SK-N-DZ (cell line): ENCODE measurements around the gene KCNQ1.
A peak's percentile ranks its signal among the peaks of the same experiment; 100 is the strongest.

ENCODE experiments used
- DNase-seq: peaks from one replicate; pipeline ENCODE4 v3.0.0-alpha.2; 2015; ENCODE audit warnings: low spot score

The KCNQ1 gene

DNA sequence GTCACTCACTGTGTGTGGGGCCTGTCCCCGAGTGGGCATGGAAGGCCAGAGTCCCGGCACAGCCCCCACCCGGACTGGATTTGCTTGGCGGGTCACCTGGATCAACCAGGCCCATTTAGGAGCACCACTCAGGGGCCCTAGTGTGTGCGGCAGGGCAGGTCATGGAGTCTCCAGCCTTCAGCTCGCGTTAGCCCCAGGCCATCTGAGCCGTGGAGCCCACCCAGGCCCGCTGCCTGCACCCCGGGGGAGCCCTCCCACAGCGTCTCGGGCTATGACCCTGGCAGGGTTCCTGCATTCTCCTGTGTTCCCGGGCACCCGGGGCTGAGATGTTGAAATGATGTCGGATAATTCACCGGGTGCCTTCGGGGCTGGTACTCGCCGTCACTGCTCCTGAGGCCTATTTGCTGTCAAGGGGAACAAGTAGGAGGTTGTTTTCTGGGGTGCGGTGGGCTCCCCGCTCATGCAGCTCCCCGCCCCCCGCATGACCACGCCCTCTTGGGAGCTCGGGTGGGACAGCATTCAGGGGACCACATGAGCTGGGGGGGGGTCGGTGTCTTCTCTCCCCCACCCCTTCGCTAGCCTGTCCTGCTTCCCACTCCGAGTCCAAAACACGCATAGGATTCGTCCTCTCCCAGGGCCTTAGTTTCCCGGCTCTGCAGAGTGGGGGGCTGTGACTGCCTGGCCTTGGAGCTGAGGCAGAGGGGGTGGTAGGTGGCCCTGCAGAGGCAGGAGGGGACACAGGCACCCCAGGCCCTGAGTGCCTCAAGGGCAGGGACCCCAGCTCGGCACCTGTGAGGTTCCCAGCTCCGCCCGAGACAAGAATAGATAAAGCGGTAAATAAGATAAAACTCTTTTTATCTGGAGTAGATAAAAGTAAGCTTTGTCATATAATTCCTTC lies 77.2 kb downstream of the KCNQ1 start:
- no peak for DNase-seq

DNA sequence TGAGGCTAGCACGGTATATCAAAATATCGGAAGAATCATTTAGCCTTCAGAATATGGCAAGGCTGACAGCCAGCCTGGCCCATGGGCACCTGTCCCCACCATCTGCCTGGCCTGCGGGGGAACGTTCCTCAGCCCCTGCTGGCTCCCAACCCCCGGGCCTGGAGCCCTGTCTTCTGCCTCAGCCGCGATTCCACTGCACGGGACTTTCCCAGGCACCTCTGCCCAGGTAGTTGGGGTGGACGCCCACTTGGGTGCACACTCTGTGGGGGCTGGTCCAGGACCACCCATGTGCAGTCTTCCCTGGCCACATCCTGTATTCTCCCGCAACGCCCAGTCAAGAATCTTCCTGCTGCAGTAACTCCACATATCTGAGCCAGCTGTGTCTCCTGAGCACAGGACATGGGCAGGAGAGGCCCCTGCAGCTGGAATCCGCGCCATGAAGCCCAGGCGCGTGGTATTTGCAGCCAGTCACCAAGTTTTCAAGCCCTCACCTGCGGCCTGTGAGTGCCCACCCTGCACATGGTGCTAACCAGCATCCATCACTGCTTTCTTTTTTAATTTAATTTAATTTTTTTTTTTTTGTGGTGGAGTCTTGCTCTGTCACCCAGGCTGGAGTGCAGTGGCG lies 77.9 kb downstream of the KCNQ1 start:
- no peak for DNase-seq

DNA sequence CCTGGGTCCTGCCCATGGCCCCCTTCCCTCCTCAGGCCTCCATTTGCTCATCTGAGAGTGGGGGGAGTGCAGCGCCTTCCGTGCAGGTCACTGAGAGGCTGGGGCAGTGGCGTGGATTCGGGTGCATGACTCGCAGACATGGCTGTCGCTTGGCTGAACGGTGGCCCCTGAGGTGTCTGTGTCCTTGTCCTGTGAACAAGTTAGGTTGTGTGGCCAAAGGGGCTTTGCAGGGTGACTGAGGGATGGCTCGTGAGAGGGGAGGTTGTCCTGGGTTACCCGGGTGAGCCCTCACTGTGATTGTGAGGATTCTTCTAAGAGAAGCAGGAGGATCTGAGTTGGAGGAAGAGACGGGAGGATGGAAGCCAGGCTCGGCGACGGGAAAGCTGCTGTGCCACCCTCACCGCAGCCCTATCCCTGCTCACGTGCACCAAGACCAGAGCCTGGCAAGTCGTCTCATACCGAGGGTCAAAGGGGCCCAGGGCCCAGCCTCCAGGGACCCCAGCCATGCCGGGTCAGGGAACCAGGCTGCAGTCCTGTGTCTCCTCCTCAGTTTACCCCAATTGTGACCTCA lies 79.1 kb downstream of the KCNQ1 start:
- DNase-seq = no peak

DNA sequence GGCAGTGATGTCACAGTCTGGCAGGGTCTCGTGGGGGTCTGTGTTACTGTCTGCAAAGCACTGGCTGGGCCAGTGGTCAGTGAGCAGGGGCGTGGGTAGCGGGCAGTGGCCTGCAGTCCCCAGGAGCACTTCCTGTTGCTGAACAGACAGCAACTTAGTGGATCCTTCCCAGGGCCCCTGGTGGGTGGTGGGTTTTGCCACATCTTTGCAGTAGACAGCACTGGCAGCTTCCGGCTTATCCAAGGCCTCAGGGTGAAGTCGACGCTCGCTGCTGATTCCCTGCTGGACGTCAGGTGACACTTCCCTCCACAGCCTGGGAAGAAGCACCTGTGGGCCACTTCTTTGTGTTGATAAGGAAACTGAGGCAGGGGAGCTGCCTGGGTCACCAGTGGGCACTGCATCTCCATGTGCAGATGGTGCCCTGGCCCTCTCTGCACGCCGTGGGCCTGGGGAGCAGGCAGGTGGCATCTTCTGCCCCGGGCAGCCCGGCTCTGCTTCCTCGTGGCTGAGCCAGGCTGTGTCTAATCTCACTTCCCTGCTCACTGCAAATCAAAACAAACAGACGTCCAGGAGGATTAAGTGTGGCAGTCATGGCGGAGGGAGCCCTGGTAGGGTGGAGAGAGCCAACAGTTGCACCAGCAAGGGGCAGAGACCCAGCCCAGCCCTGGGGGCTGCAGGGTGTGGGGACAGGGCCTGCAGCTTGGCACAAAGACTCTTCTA lies 79.8 kb downstream of the KCNQ1 start:
- DNase-seq = no peak

DNA sequence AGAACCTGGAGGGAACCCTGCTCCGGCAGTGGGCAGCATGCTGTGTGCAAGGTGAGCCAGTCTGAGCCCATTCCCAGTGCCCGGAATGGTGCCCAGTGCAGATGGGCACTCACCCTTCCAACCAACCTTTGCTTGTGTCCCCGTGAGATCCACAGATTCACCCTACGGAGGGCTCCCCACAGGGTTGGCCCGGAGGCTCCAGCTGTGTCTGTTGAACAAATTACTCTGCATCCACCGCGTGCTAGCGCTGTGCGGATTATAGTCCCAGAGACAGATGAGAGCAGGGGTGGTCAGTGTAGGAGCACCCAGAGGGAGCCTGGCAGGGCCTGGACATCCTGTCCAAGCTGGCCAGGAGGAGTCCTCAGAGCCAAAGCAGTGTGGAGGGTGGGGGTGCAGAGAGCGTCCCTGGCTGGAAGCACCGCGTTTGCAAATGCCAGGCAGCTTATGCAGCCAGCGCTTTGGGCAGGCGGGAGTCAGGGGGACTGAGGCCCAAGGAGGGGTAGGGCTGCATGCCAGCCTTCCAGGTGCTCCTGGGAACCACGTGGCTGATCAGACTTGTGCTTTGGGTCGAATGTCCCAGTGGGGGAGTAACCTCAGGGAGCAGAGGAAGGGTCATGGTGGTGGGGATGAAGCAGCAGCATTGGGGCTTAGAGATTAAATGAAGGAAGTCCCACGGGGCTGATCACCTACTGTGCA lies 80.5 kb downstream of the KCNQ1 start:
- DNase-seq = no peak

DNA sequence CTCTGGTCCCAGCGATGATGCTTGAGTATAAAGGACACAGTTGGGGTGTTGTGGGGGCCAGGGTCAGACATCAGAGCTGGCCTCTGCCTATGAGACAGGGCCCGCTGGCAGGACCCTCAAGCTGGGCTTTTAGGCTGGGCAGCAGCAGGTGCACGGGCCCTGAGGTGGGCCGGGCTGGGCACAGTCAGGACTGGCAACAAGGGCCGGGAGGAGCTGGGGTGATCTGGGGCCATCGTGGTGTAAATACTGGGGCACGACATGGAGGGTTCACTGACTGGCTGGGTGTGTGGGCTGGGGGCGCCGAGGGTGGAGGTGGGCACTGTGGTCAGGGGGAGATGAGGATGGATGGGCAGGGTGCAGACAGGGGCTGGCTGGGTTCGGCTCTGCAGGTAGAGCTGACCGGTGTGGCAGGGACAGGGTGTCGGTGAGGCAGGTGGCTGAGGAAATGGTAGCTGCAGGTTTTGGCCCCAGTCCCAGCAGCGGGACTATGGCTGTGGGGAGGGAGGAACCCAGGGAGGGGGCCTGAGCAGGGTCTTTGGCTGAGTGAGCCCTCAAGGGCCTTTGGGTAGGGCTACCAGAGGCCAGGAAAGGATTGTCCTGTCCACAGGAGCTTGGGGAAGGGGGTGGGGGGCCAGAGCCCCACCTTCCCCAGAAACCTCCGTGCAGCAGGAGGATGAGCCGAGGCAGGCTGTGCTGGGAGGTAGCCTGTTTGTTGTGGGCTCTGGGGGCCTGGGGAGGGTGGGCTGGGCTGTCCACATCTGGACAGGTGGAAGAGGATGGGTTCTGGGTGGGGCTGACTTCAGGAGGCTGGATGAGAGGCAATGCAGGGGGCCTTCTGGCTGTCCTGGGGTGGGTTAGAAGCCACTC lies 81.4 kb downstream of the KCNQ1 start:
- DNase-seq = no peak

DNA sequence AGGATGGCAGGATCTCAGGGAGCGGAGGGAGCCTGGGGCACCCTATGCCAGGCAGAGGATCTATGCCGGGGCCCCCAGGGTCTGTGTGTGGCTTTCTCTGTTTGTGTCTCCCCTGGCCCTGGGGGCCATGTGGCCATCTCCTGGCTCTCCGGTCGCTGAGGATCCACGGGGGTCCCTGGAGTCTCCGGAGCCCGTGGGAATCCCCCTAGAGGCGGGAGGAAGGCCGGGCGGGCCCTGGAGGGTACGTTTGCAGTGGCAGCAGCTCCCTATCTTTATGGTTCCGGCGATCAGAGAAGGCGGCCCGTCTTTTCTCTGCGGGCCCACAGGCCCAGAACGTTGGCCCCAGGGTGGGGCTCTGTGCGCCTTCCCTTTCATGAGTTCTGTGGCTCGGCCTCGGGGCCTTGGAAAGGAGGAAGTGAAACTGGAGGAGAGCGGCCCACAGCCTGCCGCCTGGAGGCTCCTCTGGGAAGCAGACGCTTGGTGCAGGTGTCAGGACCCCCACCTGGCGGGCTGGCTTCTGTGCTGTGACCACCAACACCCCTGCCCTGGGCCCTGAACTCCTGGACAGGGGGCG lies 82.1 kb downstream of the KCNQ1 start:
- DNase-seq = no peak

DNA sequence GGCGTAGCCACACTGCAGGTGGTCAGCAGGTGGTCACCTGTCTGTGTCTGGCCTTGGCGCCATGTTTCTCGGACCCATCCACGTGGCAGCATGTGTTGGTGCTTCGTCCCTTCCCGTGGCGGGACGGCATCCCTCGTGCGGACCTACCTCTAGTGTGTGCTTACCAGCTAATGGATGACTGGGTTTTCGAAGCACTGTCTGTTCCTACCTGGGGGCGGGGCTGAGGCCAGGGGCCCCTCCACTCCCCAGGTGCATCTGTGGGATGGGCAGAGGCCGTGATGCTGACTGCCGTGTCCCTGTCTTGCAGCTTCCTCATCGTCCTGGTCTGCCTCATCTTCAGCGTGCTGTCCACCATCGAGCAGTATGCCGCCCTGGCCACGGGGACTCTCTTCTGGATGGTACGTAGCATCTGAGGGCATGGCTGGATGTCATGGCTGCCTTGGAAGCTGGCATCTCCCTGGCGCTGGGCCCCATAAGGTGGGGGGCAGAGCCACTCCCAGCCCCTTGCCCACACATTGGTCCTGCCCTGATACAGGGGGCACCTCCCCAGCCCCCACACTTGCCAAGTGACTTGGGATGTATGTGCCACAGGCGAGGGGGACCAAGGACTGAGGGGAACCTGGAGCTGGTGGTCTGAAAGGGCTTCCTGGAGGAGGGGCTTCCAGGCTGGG lies 82.9 kb downstream of the KCNQ1 start:
- no peak for DNase-seq

DNA sequence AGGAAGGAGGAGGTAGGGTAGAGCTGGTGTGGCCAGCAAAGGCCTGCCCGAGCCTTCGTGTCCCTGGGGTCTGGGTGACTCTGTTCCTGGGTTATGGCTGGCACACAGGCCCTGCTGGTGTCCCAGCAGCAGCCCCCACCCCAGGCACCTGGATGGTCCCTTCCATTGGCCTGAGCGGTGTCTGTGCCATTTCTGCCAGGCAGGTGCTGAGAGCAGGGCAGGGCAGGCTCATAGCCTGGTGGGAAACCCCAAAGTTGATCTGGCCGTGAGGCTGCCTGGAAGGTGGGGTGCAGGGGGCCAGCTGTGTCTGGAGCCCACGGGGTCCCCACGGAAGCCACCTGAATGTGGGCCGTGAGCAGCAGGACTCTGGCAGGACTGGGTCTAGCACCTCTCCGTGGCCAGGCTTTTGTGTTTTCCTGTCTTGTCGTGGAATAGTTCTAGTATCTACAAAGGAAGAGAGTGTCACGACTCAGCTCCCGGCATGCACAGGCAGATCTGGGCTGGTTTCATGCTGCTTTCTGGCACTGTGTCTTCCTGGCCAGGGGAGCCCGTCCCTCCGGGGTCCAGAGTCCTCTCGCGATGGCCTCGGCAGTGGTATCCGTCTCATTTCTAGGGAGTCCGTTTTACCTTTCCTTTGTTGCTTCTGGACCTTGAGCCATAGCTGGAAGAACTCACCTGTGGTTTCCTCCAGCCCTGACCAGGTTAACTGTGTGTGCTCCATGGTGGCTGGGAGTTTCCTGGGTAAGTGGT lies 83.7 kb downstream of the KCNQ1 start:
- DNase-seq = no peak

DNA sequence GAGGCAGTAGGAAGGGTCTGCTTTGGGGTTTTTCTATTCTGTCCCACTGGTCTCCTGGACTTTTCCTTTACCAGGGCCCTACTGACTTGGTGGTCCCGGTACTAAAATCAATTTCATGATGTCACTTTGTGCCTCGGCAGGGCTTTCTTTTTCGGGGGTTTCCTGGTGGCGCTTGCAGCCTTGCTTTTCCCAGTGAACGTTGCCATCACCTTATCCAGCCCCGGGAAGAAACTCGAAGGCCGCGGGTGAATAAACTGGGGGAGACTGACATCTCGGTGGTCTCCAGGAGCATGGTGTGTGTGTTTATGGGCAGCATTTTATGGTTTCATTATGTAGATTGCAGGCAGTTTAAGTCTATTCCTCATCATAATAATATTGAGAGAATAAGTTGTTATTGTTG lies 84.4 kb downstream of the KCNQ1 start:
- DNase-seq = no peak

DNA sequence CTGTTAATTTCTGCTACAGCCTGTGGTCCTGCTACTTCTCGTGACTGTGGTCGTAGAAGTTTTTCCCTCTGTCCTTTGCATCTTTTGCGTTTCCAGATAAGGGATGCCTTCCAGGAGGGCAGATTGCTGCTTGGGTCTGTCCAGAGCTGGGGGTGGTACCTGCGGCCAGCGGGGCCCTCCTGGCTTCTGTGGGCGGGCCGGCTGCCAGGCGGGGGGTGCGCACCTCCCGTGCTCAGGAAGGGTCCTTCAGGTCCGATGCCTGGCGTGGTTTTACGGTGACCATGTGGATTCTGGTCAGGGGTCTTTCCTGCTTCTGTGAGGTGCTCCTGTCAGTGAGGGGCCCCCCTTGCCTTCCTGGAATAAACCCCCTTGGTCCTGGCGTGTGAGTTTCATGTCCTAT lies 84.8 kb downstream of the KCNQ1 start:
- no peak for DNase-seq

DNA sequence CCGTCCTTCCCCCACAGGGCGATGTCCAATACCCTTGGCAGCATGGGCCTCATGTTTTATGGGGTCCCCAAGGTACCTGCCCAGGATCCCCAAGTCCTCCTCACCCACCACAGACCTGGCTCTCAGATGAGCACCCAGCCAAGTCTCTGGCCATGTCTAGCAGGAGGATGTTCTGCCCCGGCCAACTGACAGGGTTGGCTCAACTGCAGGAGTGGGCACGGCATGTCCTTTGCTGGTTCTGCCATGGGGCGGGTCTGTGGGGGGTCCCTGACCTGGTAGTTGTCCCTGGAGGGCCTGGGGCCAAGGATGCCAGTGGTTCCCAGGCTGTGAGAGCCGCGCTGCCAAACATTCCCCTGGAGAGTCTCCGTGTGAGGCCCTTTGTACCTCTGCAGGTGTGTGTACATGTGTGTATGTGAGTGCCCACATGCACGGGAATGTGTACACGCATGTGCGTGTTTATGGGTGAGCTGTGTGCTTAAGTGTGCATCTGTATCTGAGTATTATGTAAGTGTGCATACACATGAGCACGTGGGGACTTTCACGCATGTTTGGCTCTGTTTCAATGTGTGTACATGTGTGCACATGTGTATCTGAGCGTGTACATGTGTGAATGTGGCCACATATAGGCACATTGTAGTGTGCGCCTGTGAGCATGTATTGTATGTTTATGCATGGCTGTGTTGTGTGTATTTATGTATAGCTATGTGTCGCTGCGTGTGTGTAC lies 85.5 kb downstream of the KCNQ1 start:
- no peak for DNase-seq

DNA sequence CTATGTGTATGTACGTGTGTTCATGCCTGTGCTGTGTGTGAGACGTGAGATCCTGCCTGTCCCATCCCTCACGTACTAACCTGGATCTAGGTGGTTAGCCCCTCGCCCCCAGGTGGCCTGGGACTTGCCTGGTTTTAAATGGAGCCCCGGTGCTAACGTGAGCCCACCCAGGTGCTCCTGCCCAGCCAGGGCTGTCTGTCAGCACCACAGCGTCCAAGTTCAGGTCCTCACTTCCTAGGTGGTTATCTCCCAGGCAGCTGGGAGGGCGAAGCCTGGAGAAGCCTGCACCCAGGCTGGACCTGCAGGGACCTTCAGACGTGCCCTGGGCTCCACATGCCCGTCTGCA lies 86.0 kb downstream of the KCNQ1 start:
- no peak for DNase-seq

DNA sequence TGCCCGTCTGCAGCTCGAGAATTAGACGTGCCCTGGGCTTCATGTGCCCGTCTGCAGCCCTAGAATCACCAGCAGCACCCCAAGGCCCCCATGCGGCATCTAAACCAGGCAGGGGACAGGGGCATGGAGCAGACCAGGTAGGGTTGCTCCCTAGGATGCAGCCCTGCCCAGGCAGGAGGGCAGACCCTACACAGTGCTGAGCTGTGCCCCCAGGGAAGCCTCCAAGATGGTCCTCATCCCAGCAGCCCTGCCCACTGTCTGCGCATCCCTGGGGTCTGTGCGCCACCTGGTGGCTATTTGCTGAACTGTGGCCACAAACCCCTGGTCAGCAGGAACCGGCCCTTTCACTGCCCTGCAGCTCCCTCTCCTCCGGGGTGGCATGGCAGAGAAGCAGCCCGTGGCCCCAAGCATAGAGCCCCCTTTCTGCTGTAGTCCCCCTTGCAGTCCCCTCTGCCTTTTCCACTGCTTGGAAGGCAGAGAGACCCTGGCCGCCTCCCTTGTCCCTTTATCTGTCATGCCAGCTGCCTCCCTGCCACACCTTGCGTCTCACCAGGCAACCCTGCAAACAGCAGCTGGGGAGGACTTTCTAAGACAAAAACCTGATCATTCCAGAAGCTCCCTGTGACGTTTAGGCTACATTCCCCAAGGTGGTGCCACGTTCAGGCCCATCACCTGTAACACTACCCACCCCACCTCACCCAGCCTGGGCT lies 86.6 kb downstream of the KCNQ1 start:
- DNase-seq = peak; percentile 60

DNA sequence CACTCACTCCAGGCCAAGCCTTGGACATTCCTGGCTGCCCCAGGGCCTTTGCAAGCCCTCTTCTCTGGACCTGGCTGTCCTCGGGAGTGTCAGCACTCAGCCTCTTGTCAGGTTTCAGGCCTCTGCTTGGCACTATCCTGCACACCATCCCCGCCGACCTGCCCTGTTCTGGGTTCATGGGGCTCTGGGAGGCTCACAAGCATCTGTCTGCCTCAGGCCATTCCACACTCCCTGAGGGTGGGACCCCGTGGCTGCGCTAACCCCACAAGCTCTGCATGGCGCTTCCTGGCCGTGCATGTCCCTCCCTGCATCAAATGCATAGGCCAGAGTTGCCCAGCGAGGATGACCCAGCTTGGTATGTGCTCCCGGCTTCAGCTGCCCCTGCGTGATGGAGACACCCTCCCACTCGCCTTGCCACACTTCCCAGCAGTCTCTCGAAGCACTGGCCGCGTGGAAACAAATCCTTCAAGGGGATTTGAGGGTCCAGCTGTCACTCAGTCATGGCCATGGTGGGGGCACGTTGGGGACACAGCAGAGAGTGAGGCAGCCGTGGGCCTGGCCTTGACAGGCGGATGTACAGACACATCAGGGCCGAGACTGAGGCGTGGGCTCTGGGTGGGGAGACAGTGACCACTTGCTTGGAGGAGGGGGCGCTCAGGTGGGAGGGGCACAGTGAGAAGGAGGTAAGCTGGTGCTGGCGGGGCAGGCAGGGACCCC lies 87.3 kb downstream of the KCNQ1 start:
- DNase-seq = no peak

DNA sequence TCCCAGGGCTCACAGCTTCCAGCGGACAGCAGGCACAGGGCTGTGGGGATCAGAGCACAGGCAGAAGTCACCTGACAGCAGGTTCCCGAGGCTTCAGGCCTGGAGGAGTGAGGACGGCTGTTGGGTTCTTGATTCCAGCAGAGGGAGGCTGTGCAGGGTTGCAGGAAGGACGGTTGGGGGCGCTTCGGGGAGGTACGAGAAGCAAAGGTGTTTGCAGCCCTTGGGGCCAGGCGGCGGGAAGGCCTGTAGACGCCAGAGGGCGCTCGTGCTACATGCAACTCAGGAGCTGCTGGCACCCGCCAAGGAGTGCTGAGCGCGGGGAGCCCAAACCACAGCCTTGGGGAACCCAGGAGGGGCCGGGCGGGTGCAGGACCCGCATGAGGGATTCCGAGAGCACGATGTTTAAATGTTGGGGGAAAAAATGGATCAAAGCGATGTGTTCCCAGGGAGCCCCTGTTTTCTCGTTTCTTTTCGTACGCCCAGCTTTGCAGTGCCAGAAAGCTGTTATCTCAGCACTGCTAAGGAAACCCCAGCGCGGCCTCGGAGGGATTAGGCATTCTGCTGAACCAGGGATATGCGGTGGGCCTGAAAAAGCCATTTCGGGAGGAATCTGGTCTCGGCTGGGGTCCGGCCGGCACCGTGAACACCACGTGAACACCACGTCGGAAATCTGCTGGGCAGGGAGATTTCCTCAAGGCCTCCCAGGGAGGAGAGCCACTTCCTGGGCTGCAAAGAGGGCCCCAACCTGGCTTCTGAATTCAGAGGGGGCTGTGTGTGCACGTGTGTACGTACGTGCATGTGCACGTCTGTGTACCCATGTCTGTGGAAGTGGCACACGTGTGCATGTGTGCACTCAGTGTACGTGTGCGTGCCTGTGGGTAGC lies 88.1 kb downstream of the KCNQ1 start:
- peak; percentile 85 for DNase-seq
